ENCODE measurements around the gene DAP. TPM values are rescaled to one million over a fixed set of nuclear protein-coding genes. Genes with fewer than 3 reads are reported as not detected.

The DAP gene
- total and polyA plus RNA-seq, 10 of the 15 experiments (the other 5 are each of a cell fraction or from before 2014, with no cell fraction given): 12.9 to 130 (median 49.9) TPM

- TF ChIP-seq TCF3 (IDR thresholded peaks at IDR 0.05; ENCODE audit: borderline replicate concordance, insufficient read depth, low read depth, low read length) (no peak), CEBPB (IDR thresholded peaks at IDR 0.05; ENCODE audit: borderline replicate concordance in 1 of 2, low read depth in 2 of 2, low read length in 2 of 2) (no peak), CTCF (IDR thresholded peaks at IDR 0.05 in 2 of 3, conservative IDR thresholded peaks at IDR 0.05 in 1 of 3; ENCODE audit: control insufficient read depth in 2 of 3, extremely low read depth in 1 of 3, insufficient read depth in 1 of 3, low read depth in 3 of 3, low read length in 3 of 3) (no peak), DPF2 (IDR thresholded peaks at IDR 0.05) (0 out of 2 replicates have a peak, but pooled peaks have one; percentile 24), FOS (IDR thresholded peaks at IDR 0.05; ENCODE audit: borderline replicate concordance, extremely low read depth, insufficient read length) (no peak), BRCA1 (IDR thresholded peaks at IDR 0.05; ENCODE audit: low read depth, low read length) (no peak), POU2F2 (IDR thresholded peaks at IDR 0.05; ENCODE audit: borderline replicate concordance, low read depth, low read length) (no peak), SREBF1 (IDR thresholded peaks at IDR 0.05; ENCODE audit: low read length) (no peak), TCF7 (IDR thresholded peaks at IDR 0.05; ENCODE audit: borderline replicate concordance) (no peak), ATF3 (IDR thresholded peaks at IDR 0.05; ENCODE audit: borderline replicate concordance, extremely low read depth, low read depth, low read length) (no peak), NKRF (conservative IDR thresholded peaks at IDR 0.05) (peak; percentile 56; the same call in 1 of the 2 replicates)
Observed at GRCh38 chr5:10760921-10761184, 181 bp downstream of the DAP start (continued).

Measured in GM12878 (cell line).